ENCODE results near the gene ISG15.

ISG15 gene

DNA sequence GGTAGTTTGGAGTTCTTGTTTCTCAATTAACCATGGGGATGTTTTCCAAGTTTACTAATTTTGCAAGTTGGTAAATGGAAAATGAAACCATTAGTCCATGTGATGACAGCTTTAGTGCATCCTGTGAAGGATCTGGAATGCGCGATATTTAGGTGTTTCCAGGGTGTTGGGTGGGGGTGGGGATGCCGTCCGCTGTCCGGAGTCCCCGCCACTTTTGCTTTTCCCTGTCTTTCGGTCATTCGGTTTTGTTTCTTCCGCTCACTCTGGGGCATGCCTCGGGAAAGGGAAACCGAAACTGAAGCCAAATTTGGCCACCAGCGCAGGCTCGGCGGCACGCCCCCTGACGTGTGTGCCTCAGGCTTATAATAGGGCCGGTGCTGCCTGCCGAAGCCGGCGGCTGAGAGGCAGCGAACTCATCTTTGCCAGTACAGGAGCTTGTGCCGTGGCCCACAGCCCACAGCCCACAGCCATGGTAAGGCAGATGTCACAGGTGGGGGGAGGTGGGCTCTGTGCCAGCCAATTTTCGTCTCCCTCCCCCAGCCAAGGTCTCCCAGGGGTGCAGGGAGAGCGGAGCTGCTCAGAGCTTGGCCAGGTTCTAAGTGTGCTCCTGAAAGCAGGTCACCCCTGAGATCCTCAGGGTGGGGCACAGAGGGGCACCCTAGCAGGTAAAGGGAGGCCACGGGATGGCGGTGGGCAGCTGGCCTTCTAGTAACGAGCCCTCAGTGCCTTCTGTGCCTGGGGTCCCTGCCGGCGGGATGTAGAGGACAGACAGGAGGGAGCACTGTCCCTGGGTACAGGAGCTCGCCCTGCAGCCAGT is at the start of gene ISG15:
Gene ISG15, plus strand, starts transcription at position 393 of the 817 bp plus-strand sequence. Its CDS starts 77 bp downstream, at position 470.
- DNase-seq (ENCODE audit: low spot score): peak; percentile 79

GRCh38 chr1:963746-964525 is 49.4 kb upstream of the ISG15 start:
- no peak for DNase-seq (ENCODE audit: low spot score)

DNA sequence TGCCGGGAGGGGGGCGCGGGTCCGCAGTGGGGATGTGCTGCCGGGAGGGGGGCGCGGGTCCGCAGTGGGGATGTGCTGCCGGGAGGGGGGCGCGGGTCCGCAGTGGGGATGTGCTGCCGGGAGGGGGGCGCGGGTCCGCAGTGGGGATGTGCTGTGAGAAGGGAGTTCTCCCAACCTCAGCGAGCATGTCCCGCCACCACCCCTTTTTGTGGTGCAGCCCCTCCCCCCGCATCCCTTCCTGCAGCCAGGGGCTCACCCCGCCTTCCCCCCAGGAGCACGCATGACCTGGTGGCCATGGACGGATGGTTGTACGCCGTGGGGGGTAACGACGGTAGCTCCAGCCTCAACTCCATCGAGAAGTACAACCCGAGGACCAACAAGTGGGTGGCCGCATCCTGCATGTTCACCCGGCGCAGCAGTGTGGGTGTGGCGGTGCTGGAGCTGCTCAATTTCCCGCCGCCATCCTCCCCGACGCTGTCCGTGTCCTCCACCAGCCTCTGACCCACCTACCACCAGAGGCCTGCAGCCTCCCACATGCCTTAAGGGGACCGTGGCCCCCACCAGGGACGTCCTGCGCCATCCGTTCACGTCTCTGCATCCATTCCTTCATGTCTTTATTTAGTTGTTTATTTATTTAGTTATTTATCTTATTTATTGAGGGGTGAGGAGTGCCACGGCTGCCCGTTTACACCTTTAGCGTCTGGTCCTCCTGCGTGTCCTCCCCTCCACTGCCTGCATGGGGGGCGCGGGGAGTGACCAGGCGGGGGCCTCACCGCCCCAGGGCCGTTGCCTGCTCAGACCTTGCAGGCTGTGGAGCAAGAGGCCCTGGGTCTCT is 48.4 kb upstream of the ISG15 start:
- DNase-seq (ENCODE audit: low spot score): no peak

DNA sequence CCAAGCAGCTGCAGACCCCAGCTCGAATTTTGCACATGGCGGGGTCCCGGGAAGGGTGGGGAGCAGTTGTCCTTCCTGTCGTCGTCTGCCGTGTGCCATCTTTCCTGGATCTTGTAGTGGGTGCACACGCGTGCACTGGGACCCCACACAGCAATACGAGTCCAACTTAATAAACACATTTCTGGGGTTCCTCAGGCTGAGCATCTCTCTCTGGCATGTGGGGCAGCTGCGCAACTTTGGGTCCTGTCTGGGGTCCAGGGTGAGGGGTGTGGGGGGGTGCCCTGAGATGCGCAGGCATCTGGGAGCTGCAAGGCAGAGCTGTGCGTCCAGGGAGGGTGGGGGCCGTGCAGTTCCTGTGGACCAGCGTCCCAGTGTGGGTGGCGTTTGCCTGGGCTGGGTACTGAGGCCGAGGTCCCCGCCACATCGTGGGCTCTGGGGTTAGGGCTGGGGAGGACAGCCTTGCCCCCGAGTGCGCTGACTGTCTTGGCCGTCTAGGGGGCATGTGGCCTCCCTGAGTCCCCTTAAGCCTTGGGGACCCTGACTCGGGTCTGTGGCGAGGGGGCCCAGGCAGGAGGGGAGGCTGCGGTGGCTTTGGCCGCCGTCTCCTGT is 47.7 kb upstream of the ISG15 start:
- DNase-seq (ENCODE audit: low spot score): no peak

DNA sequence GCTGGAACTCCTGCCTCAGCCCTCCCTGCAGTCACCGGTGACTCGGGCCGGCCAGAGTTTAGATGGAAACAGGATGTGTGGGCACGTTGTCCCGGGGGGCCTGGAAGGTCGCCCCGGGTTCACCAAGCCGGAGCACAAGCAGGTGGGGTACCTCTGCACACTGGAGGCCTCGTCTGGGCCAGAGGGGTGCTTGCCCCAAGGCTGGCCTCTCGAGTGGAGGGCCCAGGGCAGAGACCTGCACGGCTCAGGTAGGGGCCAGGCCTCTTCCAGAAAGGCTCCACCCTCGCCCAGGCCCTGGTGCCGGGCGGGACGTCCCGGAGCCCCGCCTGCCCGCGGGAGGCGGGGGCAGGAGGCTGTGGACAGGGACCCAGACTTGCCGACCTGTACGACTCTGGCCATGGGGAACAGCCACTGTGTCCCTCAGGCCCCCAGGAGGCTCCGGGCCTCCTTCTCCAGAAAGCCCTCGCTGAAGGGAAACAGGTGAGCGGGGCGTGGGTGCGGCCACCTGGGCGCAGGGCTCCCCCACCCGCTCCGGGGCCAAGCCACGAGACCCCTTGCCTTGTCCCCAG is 47.1 kb upstream of the ISG15 start, which contains the start of gene PLEKHN1:
Gene PLEKHN1, plus strand, starts transcription at position 348 of the 569 bp plus-strand sequence. Its CDS starts 50 bp downstream, at position 398.
- no peak for DNase-seq (ENCODE audit: low spot score)

DNA sequence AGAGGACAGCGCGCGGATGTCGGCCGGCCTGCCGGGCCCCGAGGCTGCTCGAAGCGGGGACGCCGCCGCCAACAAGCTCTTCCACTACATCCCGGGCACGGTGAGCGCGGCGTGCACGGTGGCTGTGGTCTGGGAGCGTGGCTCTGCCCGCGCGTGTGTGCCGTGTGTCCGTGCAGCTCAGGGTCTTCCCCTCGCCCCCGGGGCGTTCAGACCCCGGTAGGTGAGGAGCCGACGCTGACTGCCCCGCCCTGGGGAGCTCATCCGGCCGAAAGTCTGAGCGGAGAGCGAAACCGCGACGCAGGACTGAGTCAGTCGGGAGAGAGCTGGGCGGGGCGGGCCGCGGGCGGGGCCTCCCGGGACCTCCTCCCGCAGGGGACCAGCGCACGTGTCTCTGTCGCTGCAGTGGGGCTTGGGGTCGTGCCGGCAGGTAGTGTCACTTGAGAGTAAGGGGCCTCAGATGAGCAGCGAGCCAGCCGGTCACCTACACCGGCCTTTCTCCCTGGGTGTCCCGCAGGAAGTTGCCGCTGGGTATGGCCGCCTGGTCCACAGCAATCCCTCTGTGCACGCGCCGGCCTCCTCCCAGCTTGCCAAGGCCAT is 46.5 kb upstream of the ISG15 start:
- no peak for DNase-seq (ENCODE audit: low spot score)

DNA sequence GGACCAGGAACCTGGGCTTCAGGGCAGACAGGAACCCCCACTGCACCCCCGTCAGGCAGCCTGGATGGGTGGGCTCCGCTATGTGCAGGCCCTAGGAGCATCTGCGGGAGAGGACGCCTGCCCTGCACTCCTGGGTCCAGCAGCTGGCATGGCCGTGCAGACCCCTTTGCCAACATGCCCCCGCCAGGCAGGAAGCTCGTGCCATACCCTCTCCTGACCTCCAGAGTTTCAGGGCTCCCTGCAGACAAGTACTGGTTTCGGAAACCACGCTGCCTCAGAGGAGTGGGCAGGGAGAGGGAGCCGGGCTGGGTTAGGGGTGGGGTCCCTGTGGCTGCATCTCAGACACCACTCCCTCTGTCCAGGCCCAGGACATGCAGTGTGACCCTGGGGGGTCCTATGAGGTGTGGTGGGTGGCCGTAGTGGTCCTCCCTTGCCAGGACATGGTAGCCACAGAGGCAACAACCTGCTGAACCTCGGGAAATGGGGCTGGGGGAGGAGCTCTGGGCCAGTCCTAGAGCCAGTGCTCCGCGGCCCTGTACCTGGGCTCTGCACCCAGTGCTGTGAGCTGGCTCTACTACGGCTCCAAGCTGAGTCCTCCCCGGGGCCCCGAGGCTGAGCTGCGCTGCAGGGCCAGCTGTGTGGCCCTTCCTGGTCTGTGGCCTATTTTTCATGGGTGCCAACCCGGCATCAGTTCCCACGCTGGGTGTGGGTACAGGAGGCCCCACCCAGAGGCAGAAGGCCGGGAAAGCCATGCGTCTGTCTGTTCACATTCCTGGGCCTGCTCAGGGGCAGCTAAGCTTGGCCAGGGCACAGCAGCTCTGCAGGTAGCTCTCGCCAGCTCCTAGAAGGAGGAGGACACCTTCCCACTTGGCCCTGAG is 45.6 kb upstream of the ISG15 start:
- no peak for DNase-seq (ENCODE audit: low spot score)

GRCh38 chr1:969260-969855 is 43.9 kb upstream of the ISG15 start:
- DNase-seq (ENCODE audit: low spot score): no peak

GRCh38 chr1:970242-970972 is 42.9 kb upstream of the ISG15 start:
- no peak for DNase-seq (ENCODE audit: low spot score)

- no peak for DNase-seq (ENCODE audit: low spot score)
Measured at GRCh38 chr1:970973-971730, 42.1 kb upstream of the ISG15 start.

GRCh38 chr1:971751-972506 is 41.4 kb upstream of the ISG15 start:
- no peak for DNase-seq (ENCODE audit: low spot score)

GRCh38 chr1:972726-973458 is 40.4 kb upstream of the ISG15 start:
- no peak for DNase-seq (ENCODE audit: low spot score)

- no peak for DNase-seq (ENCODE audit: low spot score)
Measured at GRCh38 chr1:973459-974292, 39.6 kb upstream of the ISG15 start.

DNA sequence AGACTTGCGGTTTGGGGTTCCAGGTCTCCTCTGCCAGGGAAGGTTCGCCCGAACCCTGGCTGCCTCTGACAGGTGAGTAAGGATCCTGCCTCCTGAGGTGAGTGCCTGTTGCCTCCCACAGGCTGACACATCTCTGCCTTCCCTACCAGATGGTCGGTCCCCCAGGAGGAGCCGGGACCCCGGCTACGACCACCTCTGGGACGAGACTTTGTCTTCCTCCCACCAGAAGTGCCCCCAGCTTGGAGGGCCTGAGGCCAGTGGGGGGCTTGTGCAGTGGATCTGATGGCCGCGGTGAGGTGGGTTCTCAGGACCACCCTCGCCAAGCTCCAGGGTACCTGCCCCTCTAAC is 39.0 kb upstream of the ISG15 start:
- DNase-seq (ENCODE audit: low spot score): no peak

- no peak for DNase-seq (ENCODE audit: low spot score)
Measured at GRCh38 chr1:974687-975328, 38.5 kb upstream of the ISG15 start.
